Measurements from ENCODE around the gene HELT. TPM values are rescaled to one million over a fixed set of nuclear protein-coding genes. Genes with fewer than 3 reads are reported as not detected.
A peak's percentile ranks its signal among the peaks of the same experiment; 100 is the strongest.
"Not testable (repeated sequence)": the region's sequence is repeated elsewhere in the genome, so short reads cannot be mapped to it uniquely, and the experiment has no call there.

HELT gene
- total and polyA plus RNA-seq, 4 donors = 0.09 to 2.5 (median 0.53) TPM; not detected in 1

- Histone ChIP-seq H3K27ac (ENCODE audit: low read depth in 1 of 2, low read length in 1 of 2) (no peak overlapping the region), H3K27me3 (ENCODE audit: control insufficient read depth in 3 of 3, insufficient read depth in 3 of 3, low read length in 2 of 3) (no peaks in the 10 kb centered on the region), H3K9me3 (ENCODE audit: control insufficient read depth in 4 of 4, insufficient read depth in 3 of 4, low read length in 3 of 4) (no peaks in the 10 kb centered on the region), H3K4me3 (no peak overlapping the region), H3K4me1 (ENCODE audit: control insufficient read depth in 5 of 5, insufficient read depth in 5 of 5, low read length in 5 of 5) (no peaks in the 10 kb centered on the region), H3K9ac (ENCODE audit: insufficient read depth in 1 of 2, low read length in 2 of 2) (no peak overlapping the region), H3K36me3 (ENCODE audit: control insufficient read depth in 4 of 4, insufficient read depth in 4 of 4, low read length in 4 of 4) (no peaks in the 10 kb centered on the region)
- DNase-seq (peak; percentile 54 to 84 (median 76)), ATAC-seq (ENCODE audit: insufficient read depth, low FRiP score) (peak; percentile 87)
- 8 to 13% methylated on average over 15 of the region's 15 CpGs for WGBS, 2 donors
- TF ChIP-seq CTCF (IDR thresholded peaks at IDR 0.05; ENCODE audit: control extremely low read depth, extremely low read depth) = peak; percentile 74
These were observed 21.4 kb downstream of the HELT start for GRCh38 chr4:185039508-185040273.

- Histone ChIP-seq H3K27me3 (ENCODE audit: control insufficient read depth in 3 of 3, insufficient read depth in 3 of 3, low read length in 2 of 3) (no peaks in the 10 kb centered on the region), H3K36me3 (ENCODE audit: control insufficient read depth in 4 of 4, insufficient read depth in 4 of 4, low read length in 4 of 4) (no peaks in the 10 kb centered on the region), H3K27ac (ENCODE audit: low read depth in 1 of 2, low read length in 1 of 2) (no peak overlapping the region), H3K4me1 (ENCODE audit: control insufficient read depth in 5 of 5, insufficient read depth in 5 of 5, low read length in 5 of 5) (no peaks in the 10 kb centered on the region), H3K4me3 (no peak overlapping the region), H3K9me3 (ENCODE audit: control insufficient read depth in 4 of 4, insufficient read depth in 3 of 4, low read length in 3 of 4) (no peaks in the 10 kb centered on the region), H3K9ac (ENCODE audit: insufficient read depth in 1 of 2, low read length in 2 of 2) (no peak overlapping the region)
- 78 to 79% methylated on average over 5 of the region's 5 CpGs for WGBS, 2 donors
- no peak for ATAC-seq (ENCODE audit: insufficient read depth, low FRiP score)
- no peak for TF ChIP-seq CTCF (IDR thresholded peaks at IDR 0.05; ENCODE audit: control extremely low read depth, extremely low read depth)
- no peak for DNase-seq
These were observed 22.2 kb downstream of the HELT start for GRCh38 chr4:185040523-185040922.

GRCh38 chr4:185050286-185050685 is 32.0 kb downstream of the HELT start:
- H3K9me3 ChIP-seq (ENCODE audit: control insufficient read depth in 4 of 4, insufficient read depth in 3 of 4, low read length in 3 of 4); DNase-seq; H3K9ac ChIP-seq (ENCODE audit: insufficient read depth in 1 of 2, low read length in 2 of 2); ATAC-seq (ENCODE audit: insufficient read depth, low FRiP score); H3K4me1 ChIP-seq (ENCODE audit: control insufficient read depth in 5 of 5, insufficient read depth in 5 of 5, low read length in 5 of 5); H3K36me3 ChIP-seq (ENCODE audit: control insufficient read depth in 4 of 4, insufficient read depth in 4 of 4, low read length in 4 of 4); H3K4me3 ChIP-seq; H3K27ac ChIP-seq (ENCODE audit: low read depth in 1 of 2, low read length in 1 of 2); H3K27me3 ChIP-seq (ENCODE audit: control insufficient read depth in 3 of 3, insufficient read depth in 3 of 3, low read length in 2 of 3): not testable (repeated sequence)
- WGBS, 2 donors = 76 to 78% methylated on average over 6 of the region's 6 CpGs

GRCh38 chr4:185051283-185051682 is 33.0 kb downstream of the HELT start:
- WGBS, 2 donors = 96 to 99% methylated on average over 5 of the region's 5 CpGs
- not testable (repeated sequence) for H3K4me1 ChIP-seq (ENCODE audit: control insufficient read depth in 5 of 5, insufficient read depth in 5 of 5, low read length in 5 of 5); ATAC-seq (ENCODE audit: insufficient read depth, low FRiP score); H3K36me3 ChIP-seq (ENCODE audit: control insufficient read depth in 4 of 4, insufficient read depth in 4 of 4, low read length in 4 of 4); H3K4me3 ChIP-seq; H3K9me3 ChIP-seq (ENCODE audit: control insufficient read depth in 4 of 4, insufficient read depth in 3 of 4, low read length in 3 of 4); H3K27me3 ChIP-seq (ENCODE audit: control insufficient read depth in 3 of 3, insufficient read depth in 3 of 3, low read length in 2 of 3); DNase-seq; H3K9ac ChIP-seq (ENCODE audit: insufficient read depth in 1 of 2, low read length in 2 of 2); H3K27ac ChIP-seq (ENCODE audit: low read depth in 1 of 2, low read length in 1 of 2)
